Measurements from ENCODE around the gene DNMT3A. TPM values are rescaled to one million over a fixed set of nuclear protein-coding genes. Genes with fewer than 3 reads are reported as not detected.

Gene DNMT3A
- total RNA-seq, 1 experiment from 2014 or later, result 3.6 TPM

DNA sequence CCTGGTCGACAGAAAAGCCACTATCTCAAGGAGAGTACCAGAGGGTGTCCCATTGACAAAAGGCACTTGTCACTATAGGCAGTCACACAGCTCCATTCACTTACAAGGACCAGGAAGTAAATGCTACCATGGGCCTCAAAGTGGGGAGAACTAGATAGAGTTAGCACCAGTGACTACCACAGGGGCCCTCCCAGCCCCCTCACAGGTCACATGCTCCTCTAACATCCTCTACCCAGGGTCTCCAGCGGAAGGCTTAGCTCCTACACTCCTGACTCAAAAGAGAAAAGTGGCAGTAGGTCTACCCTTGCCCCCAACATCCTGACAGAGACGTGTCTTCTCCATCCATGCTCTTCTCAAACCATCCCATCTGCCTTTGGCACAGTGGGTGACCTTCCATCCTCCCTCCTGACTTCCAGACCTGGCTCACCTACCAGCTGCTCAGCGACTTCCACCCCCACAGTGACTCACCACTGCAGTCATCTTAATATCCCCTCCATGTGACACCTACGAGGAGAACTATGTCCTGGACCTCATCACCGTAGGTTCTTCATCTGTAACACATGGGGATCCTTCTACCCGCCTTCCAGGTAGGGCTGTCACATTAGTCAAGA, 5.6 kb upstream of the DNMT3A start:
- Histone ChIP-seq H3K4me1 (replicated peaks) (0 out of 2 replicates have a peak, but pooled peaks cover 3% of the 10 kb centered on the region), H3K36me3 (no peaks in the 10 kb centered on the region), H3K9me3 (replicated peaks) (no peaks in the 10 kb centered on the region), H3K4me3 (no peak overlapping the region), H3K27ac (no peak overlapping the region), H3K27me3 (replicated peaks) (0 out of 2 replicates have a peak, but pooled peaks cover 4% of the 10 kb centered on the region)
- DNase-seq (ENCODE audit: low read depth in 1 of 2, low spot score in 2 of 2), result no peak

DNA sequence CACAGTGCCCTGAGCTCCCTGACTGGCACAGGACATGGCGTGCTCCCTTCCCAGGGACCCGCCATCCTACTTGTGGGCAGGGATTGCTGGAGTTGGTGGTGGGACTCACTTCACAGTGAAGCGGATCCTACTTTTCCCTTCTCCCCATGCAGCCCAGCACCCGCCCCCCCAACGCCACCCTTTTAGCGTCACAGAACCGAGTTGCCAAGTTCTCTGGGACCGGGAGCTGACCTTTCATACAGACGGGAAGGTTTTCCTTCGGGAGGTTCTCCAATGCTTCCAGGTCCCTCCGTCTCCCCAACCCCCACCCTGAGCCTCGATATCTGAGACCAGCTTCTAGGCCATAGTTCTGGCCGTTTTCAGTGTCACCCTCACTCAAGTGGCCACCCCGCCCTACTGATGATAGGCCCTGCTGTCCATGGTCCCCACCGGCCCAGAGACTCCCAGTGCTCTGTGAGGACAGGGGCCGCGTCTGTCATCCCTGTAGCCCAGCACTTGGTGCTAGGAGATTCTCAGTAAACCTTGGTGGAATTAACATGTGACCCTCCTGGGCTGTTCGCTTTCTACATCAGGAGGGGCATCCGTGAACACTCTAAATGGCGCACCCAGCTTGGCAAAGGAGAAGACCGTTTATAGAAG, 1.6 kb upstream of the DNMT3A start:
- Histone ChIP-seq H3K36me3 (no peaks in the 10 kb centered on the region), H3K4me3 (no peak overlapping the region), H3K9me3 (replicated peaks) (no peaks in the 10 kb centered on the region), H3K27ac (no peak overlapping the region), H3K27me3 (replicated peaks) (no peaks in the 10 kb centered on the region; the same call in 1 of the 2 replicates), H3K4me1 (replicated peaks) (0 out of 2 replicates have a peak, but pooled peaks cover 6% of the 10 kb centered on the region)
- DNase-seq (ENCODE audit: low read depth in 1 of 2, low spot score in 2 of 2), result no peak

DNA sequence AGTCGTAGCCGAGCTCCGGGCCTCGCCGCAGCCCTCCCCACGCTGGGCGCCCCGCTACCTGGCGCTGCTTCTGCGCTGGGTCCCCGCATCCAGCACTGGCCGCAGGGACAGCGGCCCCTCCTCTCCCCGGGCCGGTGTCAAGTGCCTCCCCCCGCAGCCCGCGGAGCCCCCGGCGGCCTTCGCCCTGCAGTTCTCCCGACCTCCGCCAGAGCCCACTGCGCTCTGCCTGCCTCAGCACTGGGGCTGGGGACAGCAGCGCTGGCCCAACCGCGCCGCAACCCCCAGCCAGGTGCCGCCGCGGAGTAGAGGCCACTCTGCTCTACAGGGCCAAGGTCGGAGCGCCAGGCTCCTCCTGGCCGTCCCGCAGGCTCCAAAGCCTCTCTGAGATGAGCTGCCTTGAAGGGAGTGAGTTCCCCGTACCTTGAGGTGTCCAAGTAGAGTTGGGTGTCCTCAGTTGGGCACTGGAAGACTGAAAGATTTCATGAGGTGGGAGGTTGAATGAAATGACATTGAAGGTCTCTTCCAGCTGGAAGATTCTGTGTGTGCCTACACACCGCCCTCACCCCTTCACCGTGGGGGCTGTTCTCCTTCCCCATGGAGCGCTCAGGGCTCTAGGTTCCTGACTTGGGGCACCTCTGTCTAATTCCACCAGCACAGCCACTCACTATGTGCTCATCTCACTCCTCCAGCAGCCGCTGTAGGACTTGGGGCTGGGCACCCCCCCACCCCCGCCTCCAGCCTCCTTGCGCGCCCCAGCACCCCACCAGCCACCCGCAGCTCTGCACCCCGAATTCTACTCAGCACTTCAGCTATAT, 854 bp upstream of the DNMT3A start:
- peak; percentile 78 to 79 for DNase-seq (ENCODE audit: low read depth in 1 of 2, low spot score in 2 of 2)
- Histone ChIP-seq H3K9me3 (replicated peaks) (no peaks in the 10 kb centered on the region), H3K36me3 (no peaks in the 10 kb centered on the region), H3K27me3 (replicated peaks) (no peaks in the 10 kb centered on the region; the same call in 1 of the 2 replicates), H3K27ac (no peak overlapping the region), H3K4me3 (peak overlapping the region; percentile 50), H3K4me1 (replicated peaks) (0 out of 2 replicates have a peak, but pooled peaks cover 6% of the 10 kb centered on the region)

DNA sequence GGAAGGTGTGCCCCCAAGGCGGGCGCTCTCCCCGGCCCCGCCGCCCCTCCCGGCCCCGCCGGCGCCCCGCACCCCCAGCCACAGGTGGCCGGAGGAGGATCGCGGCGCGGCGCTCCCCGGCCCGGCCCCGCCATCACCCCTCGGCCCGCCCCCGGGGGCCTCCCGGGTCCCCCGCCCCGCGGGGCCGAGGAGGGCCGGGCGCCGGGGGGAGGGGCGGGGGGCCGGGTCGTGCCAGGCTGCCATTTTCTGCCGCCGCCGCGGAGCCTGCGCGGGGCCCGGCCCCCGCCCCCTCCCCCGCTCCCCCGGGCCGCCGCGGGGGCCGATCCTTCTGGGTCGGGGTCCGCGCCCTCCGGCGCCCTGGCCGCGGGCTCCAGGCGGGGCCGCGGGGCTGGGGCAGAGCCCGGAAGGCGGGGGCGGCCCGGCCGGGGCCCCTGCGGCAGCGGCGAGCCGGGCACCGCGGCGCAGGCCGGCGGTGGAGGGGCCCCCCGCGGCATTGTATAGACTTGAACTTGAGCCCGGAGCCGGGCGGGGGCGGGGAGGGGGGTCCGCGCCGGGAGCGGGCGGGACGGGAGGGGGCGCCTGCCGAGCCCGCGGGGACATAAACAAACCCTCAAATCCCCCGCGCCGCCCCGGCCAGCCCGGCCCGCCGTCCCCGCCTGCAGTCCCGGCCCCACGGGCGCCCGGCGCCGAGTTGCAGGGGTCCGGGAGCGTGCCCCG, 556 bp downstream of the DNMT3A start:
- no peak overlapping the region for H3K27ac ChIP-seq
- no peaks in the 10 kb centered on the region for H3K36me3 ChIP-seq
- H3K9me3 ChIP-seq (replicated peaks), result no peaks in the 10 kb centered on the region
- no peak for DNase-seq (ENCODE audit: low read depth in 1 of 2, low spot score in 2 of 2)
- peak overlapping the region; percentile 50 for H3K4me3 ChIP-seq
- H3K4me1 ChIP-seq (replicated peaks), result 0 out of 2 replicates have a peak, but pooled peaks cover 6% of the 10 kb centered on the region
- no peaks in the 10 kb centered on the region; the same call in 1 of the 2 replicates for H3K27me3 ChIP-seq (replicated peaks)

DNA sequence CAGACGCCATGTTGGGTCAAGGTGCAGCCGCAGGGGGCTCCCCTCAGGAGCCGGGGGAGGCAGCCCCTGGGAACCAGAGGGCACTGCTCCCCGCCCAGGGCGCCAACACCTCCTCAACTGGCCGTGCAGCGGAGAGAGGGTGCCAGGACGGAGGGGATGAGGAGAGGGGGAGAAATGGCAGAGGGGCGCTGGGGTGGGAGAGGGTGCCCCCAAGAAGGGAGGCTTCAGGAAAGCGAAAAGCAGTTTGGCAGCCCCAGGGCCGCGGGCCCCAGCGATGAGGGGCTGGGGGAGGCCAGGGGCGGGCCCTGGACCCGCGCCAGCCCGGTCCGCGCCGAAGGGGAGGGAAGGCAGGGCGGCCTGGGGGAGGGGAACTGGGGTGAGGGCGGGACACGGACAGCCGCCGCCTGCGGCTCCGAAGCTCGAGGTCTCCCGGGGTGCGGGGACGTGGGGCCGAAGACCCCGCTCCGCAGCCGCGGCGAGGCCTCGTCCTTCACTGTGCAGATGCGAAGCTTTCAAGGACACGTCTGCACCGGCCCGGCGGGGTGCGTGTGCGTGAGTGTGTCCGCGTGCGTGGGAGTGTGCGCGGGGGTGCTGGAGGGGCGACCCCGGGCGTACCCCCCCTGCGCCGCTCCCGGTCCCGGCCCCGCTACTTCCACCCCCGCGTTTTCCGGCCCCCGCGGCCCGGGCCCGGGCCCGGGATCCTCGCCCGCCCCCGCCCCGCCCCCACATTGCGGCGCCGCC, 1.4 kb downstream of the DNMT3A start:
- H3K4me1 ChIP-seq (replicated peaks), result 0 out of 2 replicates have a peak, but pooled peaks cover 6% of the 10 kb centered on the region
- H3K27ac ChIP-seq, result no peak overlapping the region
- no peaks in the 10 kb centered on the region; the same call in 1 of the 2 replicates for H3K27me3 ChIP-seq (replicated peaks)
- H3K4me3 ChIP-seq, result peak overlapping the region; percentile 50
- no peaks in the 10 kb centered on the region for H3K9me3 ChIP-seq (replicated peaks)
- DNase-seq (ENCODE audit: low read depth in 1 of 2, low spot score in 2 of 2), result no peak
- H3K36me3 ChIP-seq, result no peaks in the 10 kb centered on the region

DNA sequence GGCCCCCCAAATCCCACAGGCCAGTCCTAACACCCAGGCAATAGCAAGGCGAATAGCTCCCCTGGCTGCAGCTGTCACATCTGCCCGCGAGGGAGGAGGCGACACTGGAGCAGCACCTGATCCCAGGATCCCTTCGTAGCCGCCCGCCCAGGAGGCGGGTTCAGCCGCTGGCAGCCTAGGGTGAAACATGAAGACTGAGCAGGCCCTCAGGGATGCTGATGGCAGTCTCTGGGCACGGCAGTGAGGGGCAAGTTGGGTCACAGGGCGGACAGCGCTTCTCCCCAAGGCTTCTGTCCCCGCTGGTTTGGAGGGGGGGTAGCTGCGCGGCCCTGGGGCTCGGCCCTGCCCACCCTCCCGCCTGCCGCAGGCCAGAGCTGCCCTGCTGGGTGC, 1.9 kb downstream of the DNMT3A start:
- 0 out of 2 replicates have a peak, but pooled peaks cover 6% of the 10 kb centered on the region for H3K4me1 ChIP-seq (replicated peaks)
- H3K27me3 ChIP-seq (replicated peaks), result no peaks in the 10 kb centered on the region; the same call in 1 of the 2 replicates
- H3K9me3 ChIP-seq (replicated peaks), result no peaks in the 10 kb centered on the region
- H3K36me3 ChIP-seq, result no peaks in the 10 kb centered on the region
- H3K4me3 ChIP-seq, result no peak overlapping the region
- H3K27ac ChIP-seq, result no peak overlapping the region
- no peak for DNase-seq (ENCODE audit: low read depth in 1 of 2, low spot score in 2 of 2)

DNA sequence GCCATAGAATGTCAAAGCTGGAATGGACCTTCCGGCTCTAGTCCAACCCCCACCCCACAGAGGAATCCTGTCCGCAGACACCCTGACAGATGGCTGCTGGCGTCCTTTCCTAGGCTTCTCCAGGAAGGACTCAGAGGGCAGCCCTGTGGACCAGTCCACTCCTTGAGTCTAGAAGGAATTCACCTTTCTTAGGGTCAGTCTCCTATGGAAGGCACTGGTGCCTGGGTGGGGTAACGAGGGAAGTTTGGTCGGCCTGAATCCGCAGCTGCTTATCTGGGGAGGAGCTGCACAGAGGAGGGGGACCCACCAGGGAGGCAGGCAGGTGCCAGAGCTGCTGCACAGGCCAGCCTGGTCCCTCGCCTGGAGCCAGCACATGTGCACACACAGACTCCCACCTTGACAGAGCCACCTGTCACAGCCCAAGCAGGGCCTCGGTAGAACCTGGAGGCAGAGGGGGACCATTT, 2.5 kb downstream of the DNMT3A start:
- no peak for DNase-seq (ENCODE audit: low read depth in 1 of 2, low spot score in 2 of 2)
- Histone ChIP-seq H3K9me3 (replicated peaks) (no peaks in the 10 kb centered on the region), H3K4me3 (no peak overlapping the region), H3K4me1 (replicated peaks) (0 out of 2 replicates have a peak, but pooled peaks cover 6% of the 10 kb centered on the region), H3K27me3 (replicated peaks) (no peaks in the 10 kb centered on the region; the same call in 1 of the 2 replicates), H3K36me3 (no peaks in the 10 kb centered on the region), H3K27ac (no peak overlapping the region)

DNA sequence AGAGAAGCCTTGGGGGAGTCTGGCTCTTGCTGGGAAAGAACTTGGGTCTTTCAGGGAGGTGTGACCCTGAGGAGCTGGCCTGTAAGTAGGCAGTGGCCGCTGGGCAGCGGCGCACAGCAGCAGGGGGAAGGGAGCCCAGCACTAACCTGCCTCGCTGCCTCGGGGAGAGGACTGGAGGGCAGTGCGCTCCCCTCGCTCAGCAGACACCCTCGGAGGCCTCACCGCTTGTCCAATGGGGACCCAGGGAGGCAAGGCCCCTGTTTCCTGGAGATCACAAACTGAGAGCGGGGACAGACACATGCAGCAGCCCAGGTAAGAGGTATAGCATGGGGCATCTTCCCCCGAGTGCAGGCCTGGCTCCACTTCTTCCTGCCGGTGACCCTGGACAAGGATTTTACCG, 3.3 kb downstream of the DNMT3A start:
- H3K4me3 ChIP-seq, result no peak overlapping the region
- no peak overlapping the region for H3K27ac ChIP-seq
- no peaks in the 10 kb centered on the region; the same call in 1 of the 2 replicates for H3K27me3 ChIP-seq (replicated peaks)
- DNase-seq (ENCODE audit: low read depth in 1 of 2, low spot score in 2 of 2), result no peak
- no peaks in the 10 kb centered on the region for H3K36me3 ChIP-seq
- no peaks in the 10 kb centered on the region for H3K9me3 ChIP-seq (replicated peaks)
- H3K4me1 ChIP-seq (replicated peaks), result 0 out of 2 replicates have a peak, but pooled peaks cover 6% of the 10 kb centered on the region

DNA sequence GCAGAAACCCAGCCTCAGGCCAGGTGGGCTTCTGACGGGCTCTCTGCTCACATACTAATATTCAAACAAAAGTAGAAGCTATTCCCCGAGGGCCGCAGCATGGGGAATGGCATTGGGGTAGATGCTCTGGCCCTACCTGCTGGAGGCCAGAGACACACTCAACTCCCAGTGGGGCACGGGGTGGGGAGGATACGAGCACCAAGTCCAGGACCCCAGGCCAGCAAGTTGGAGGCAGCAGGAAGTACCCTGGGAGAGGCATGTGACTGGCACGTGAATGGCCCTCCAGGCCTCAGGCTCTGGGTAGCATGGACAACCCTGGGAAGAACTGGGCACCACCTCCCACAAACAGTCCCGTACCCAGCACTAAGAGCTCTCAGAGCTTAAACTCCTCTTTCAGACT, 3.8 kb downstream of the DNMT3A start:
- Histone ChIP-seq H3K9me3 (replicated peaks) (no peaks in the 10 kb centered on the region), H3K36me3 (no peaks in the 10 kb centered on the region), H3K27me3 (replicated peaks) (no peaks in the 10 kb centered on the region; the same call in 1 of the 2 replicates), H3K4me3 (no peak overlapping the region), H3K4me1 (replicated peaks) (0 out of 2 replicates have a peak, but pooled peaks cover 6% of the 10 kb centered on the region), H3K27ac (no peak overlapping the region)
- DNase-seq (ENCODE audit: low read depth in 1 of 2, low spot score in 2 of 2), result no peak

DNA sequence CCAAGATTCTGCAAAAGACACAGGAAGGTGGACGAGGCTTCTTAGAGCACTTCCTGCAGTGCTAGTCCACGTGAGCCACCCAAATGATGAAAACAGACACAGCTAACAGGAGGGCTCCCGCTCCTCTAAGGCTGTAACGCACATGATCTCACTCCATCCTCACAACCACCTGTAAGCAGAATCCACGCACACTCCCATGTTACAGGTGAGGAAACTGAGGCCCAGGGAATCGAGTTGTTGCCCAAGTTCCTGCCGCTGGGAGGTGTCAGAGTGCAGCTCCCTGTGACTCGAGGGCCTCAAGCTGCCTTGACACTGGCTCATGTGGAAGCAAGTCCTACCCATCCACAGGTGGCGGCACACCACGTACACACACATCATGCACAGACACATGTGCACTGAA, 4.4 kb downstream of the DNMT3A start:
- no peak overlapping the region for H3K4me3 ChIP-seq
- 0 out of 2 replicates have a peak, but pooled peaks cover 2% of the 10 kb centered on the region for H3K4me1 ChIP-seq (replicated peaks)
- no peak overlapping the region for H3K27ac ChIP-seq
- H3K27me3 ChIP-seq (replicated peaks), result no peaks in the 10 kb centered on the region; the same call in 1 of the 2 replicates
- no peak for DNase-seq (ENCODE audit: low read depth in 1 of 2, low spot score in 2 of 2)
- H3K36me3 ChIP-seq, result no peaks in the 10 kb centered on the region
- no peaks in the 10 kb centered on the region for H3K9me3 ChIP-seq (replicated peaks)

DNA sequence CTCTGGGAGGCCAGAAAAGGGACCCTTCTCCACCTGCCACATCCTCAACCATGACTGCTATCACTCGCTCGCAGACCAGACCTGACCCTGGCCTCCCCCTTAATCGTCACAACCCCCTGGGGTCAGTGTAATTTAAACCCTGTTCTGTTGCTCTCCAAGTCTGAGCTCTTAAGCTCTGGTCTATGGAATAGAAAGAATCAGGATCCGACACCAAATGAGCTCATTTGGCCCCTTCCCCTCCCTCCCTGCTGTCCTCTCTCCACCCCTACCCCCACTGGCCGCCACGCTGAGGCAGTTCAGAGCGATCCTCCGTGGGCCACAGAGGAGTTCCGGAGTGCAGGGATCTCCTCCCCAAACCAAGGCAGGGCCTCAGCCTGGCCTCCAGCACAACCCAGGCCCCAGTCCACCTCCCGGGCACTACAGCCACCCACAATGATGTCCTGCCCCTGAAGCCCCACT, 5.3 kb downstream of the DNMT3A start:
- no peak for DNase-seq (ENCODE audit: low read depth in 1 of 2, low spot score in 2 of 2)
- no peak overlapping the region for H3K27ac ChIP-seq
- H3K4me1 ChIP-seq (replicated peaks), result no peaks in the 10 kb centered on the region
- no peaks in the 10 kb centered on the region for H3K36me3 ChIP-seq
- no peaks in the 10 kb centered on the region for H3K9me3 ChIP-seq (replicated peaks)
- no peaks in the 10 kb centered on the region; the same call in 1 of the 2 replicates for H3K27me3 ChIP-seq (replicated peaks)
- no peak overlapping the region for H3K4me3 ChIP-seq

DNA sequence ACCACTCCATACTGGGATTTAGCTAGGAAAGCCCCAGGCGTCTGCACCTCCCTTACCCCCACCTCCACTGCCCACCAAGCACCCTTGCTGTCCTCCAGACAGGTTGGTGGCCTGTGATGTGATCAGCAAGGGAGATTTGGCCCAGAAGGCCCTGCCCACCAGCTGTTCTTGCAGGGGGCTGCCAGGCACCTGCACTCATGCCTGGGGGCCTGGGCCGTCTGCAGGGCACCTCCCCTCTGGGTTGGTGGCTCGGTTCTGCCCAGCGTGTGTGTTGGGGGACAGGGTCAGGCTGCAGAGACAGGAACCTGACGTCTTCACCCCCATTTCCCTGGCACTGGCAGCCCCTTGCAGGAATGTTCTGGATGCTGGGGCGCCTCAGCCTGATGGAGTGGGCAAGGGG, 5.8 kb downstream of the DNMT3A start:
- no peak for DNase-seq (ENCODE audit: low read depth in 1 of 2, low spot score in 2 of 2)
- no peak overlapping the region for H3K4me3 ChIP-seq
- no peak overlapping the region for H3K27ac ChIP-seq
- H3K27me3 ChIP-seq (replicated peaks), result no peaks in the 10 kb centered on the region; the same call in 1 of the 2 replicates
- no peaks in the 10 kb centered on the region for H3K4me1 ChIP-seq (replicated peaks)
- no peaks in the 10 kb centered on the region for H3K36me3 ChIP-seq
- no peaks in the 10 kb centered on the region for H3K9me3 ChIP-seq (replicated peaks)

Measured in SJSA1 (cell line).